ENCODE data around the gene NECAP2.

The NECAP2 gene

GRCh38 chr1:16436946-16437474, 3.5 kb upstream of the NECAP2 start, which contains the start of gene SPATA21:
Gene SPATA21, minus strand, starts transcription at chr1:16437424. Its CDS starts 6,053 bp downstream, at chr1:16431371.
- ChIA-PET CTCF (interaction anchor here (1.5 kb wide), 1 partner anchor 12 kb away, joined by 4 read pairs; no protein-coding TSS in a partner anchor), POLR2A (interaction anchor here (0.7 kb wide), 1 partner anchor 12 kb away, joined by 3 read pairs; no protein-coding TSS in a partner anchor)
- TF ChIP-seq CTCF (IDR thresholded peaks at IDR 0.05; ENCODE audit: control extremely low read depth, extremely low read depth, low read depth, missing control alignments): no peak

GRCh38 chr1:16438516-16438915, 2.0 kb upstream of the NECAP2 start:
- no peak for TF ChIP-seq CTCF (IDR thresholded peaks at IDR 0.05; ENCODE audit: control extremely low read depth, extremely low read depth, low read depth, missing control alignments)
- DNase-seq (ENCODE audit: extremely low spot score): no peak
- CTCF ChIA-PET: interaction anchor here (1.5 to 3.0 kb wide), 3 partner anchors 12 to 24 kb away, joined by 4 to 33 read pairs (median 10); no protein-coding TSS in a partner anchor
- POLR2A ChIA-PET: no interaction called here

More at GRCh38 chr1:16436946-16437474, 3.5 kb upstream of the NECAP2 start, which contains the start of gene SPATA21:
- DNase-seq (ENCODE audit: extremely low spot score): no peak

GRCh38 chr1:16438924-16439323, 1.6 kb upstream of the NECAP2 start:
- ChIA-PET CTCF (interaction anchor here (2.2 to 4.0 kb wide), 5 partner anchors 12 to 24 kb away, joined by 8 to 51 read pairs (median 18); no protein-coding TSS in a partner anchor), POLR2A (no interaction called here)
- no peak for TF ChIP-seq CTCF (IDR thresholded peaks at IDR 0.05; ENCODE audit: control extremely low read depth, extremely low read depth, low read depth, missing control alignments)
- DNase-seq (ENCODE audit: extremely low spot score): no peak

- TF ChIP-seq CTCF (IDR thresholded peaks at IDR 0.05; ENCODE audit: control extremely low read depth, extremely low read depth, low read depth, missing control alignments): no peak
- ChIA-PET POLR2A (no interaction called here), CTCF (interaction anchor here (0.8 to 4.0 kb wide), 25 partner anchors 10 to 361 kb away, joined by 3 to 51 read pairs (median 5); partner anchors contain the start of gene NBPF1)
- no peak for DNase-seq (ENCODE audit: extremely low spot score)
Observed at GRCh38 chr1:16440131-16440469, 424 bp upstream of the NECAP2 start.

GRCh38 chr1:16441282-16441665, 750 bp downstream of the NECAP2 start:
- DNase-seq (ENCODE audit: extremely low spot score): no peak
- no peak for TF ChIP-seq CTCF (IDR thresholded peaks at IDR 0.05; ENCODE audit: control extremely low read depth, extremely low read depth, low read depth, missing control alignments)
- ChIA-PET CTCF (interaction anchor here (0.8 to 4.0 kb wide), 20 partner anchors 9 to 362 kb away, joined by 3 to 51 read pairs (median 6); no protein-coding TSS in a partner anchor), POLR2A (no interaction called here)

- CTCF ChIA-PET: interaction anchor here (1.9 to 4.0 kb wide), 2 partner anchors 9 to 16 kb away, joined by 4 to 51 read pairs; no protein-coding TSS in a partner anchor
- TF ChIP-seq CTCF (IDR thresholded peaks at IDR 0.05; ENCODE audit: control extremely low read depth, extremely low read depth, low read depth, missing control alignments): no peak
- DNase-seq (ENCODE audit: extremely low spot score): no peak
- POLR2A ChIA-PET: no interaction called here
Observed at GRCh38 chr1:16442265-16442664, 1.7 kb downstream of the NECAP2 start.
